Measurements from ENCODE around the gene OTX2.

DNA sequence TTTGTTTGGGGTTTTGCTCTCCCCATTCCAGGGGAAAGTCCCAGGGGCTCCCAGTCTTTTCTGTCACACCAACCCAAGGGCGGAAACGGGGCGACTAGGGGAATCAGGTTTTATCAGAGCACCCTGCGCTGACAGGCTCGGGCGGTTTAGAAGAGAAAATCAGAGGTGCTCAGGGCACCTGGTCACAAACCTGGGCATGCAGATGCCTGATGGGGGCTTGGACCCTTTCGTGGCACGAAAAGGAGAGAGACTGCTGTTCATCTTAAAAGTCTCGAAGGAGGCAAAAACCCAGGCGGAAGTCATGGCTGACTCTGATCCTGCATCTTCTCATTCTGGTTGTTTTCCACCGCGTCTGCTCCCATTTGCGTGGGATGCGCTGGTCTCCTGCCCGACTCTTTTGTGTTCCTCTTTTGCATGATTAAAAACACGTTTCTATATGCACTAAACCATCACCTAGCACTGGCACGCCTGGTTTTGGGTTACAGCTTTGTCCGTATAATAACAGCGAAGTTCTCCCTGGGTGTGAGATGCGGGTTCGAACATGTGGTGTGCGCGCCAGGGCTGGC is 13.2 kb downstream of the OTX2 start:
- TF ChIP-seq, protein P1, sequence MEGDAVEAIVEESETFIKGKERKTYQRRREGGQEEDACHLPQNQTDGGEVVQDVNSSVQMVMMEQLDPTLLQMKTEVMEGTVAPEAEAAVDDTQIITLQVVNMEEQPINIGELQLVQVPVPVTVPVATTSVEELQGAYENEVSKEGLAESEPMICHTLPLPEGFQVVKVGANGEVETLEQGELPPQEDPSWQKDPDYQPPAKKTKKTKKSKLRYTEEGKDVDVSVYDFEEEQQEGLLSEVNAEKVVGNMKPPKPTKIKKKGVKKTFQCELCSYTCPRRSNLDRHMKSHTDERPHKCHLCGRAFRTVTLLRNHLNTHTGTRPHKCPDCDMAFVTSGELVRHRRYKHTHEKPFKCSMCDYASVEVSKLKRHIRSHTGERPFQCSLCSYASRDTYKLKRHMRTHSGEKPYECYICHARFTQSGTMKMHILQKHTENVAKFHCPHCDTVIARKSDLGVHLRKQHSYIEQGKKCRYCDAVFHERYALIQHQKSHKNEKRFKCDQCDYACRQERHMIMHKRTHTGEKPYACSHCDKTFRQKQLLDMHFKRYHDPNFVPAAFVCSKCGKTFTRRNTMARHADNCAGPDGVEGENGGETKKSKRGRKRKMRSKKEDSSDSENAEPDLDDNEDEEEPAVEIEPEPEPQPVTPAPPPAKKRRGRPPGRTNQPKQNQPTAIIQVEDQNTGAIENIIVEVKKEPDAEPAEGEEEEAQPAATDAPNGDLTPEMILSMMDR (IDR thresholded peaks at IDR 0.05), result no peak
- no peak for TF ChIP-seq POLR2A (IDR thresholded peaks at IDR 0.05)

All from adrenal gland (tissue), 5 donors.